ENCODE data around the gene EFHD2. TPM values are rescaled to one million over a fixed set of nuclear protein-coding genes. Genes with fewer than 3 reads are reported as not detected.
A peak's percentile ranks its signal among the peaks of the same experiment; 100 is the strongest.

The EFHD2 gene
- total RNA-seq, 2 donors from 2014 or later, result 69.9 to 281 TPM

- H3K27ac ChIP-seq, result no peak overlapping the region
- WGBS, result 73% methylated on average over 5 of the region's 5 CpGs
- intact Hi-C loops (cut with DNase I), result no loop called here
- no peaks in the 10 kb centered on the region for H3K27me3 ChIP-seq (replicated peaks; ENCODE audit: insufficient read depth)
- DNase-seq (ENCODE audit: low spot score), result no peak
- no peak overlapping the region for H3K4me3 ChIP-seq
- no peaks in the 10 kb centered on the region for H3K9me3 ChIP-seq
- TF ChIP-seq POLR2A (IDR thresholded peaks at IDR 0.05), result no peak
- no peak for TF ChIP-seq POLR2AphosphoS5 (IDR thresholded peaks at IDR 0.05)
- TF ChIP-seq CTCF (IDR thresholded peaks at IDR 0.05), result peak in 2 of 4 experiments; percentile 5 to 50
- H3K36me3 ChIP-seq, result no peaks in the 10 kb centered on the region
- H3K4me1 ChIP-seq (replicated peaks), result no peaks in the 10 kb centered on the region
Observed at GRCh38 chr1:15364740-15365139, 44.9 kb upstream of the EFHD2 start.

GRCh38 chr1:15368888-15369287, 40.8 kb upstream of the EFHD2 start:
- intact Hi-C loops (cut with DNase I), result no loop called here
- no peak for DNase-seq (ENCODE audit: low spot score)
- no peak overlapping the region for H3K4me3 ChIP-seq
- no peaks in the 10 kb centered on the region for H3K36me3 ChIP-seq
- H3K27ac ChIP-seq, result no peak overlapping the region
- peaks cover 6% of the 10 kb centered on the region for H3K4me1 ChIP-seq (replicated peaks)
- TF ChIP-seq CTCF (IDR thresholded peaks at IDR 0.05), result no peak
- TF ChIP-seq POLR2AphosphoS5 (IDR thresholded peaks at IDR 0.05), result no peak
- TF ChIP-seq POLR2A (IDR thresholded peaks at IDR 0.05), result no peak
- no peaks in the 10 kb centered on the region for H3K27me3 ChIP-seq (replicated peaks; ENCODE audit: insufficient read depth)
- WGBS, result 92% methylated on average over 1 of the region's 1 CpG
- H3K9me3 ChIP-seq, result no peaks in the 10 kb centered on the region

- 64% methylated on average over 4 of the region's 4 CpGs for WGBS
- H3K4me1 ChIP-seq (replicated peaks), result peaks cover 6% of the 10 kb centered on the region
- H3K27ac ChIP-seq, result no peak overlapping the region
- TF ChIP-seq POLR2AphosphoS5 (IDR thresholded peaks at IDR 0.05) (no peak), POLR2A (IDR thresholded peaks at IDR 0.05) (no peak), CTCF (IDR thresholded peaks at IDR 0.05) (no peak)
- H3K4me3 ChIP-seq, result no peak overlapping the region
- no peak for DNase-seq (ENCODE audit: low spot score)
- intact Hi-C loops (cut with DNase I), result no loop called here
- H3K9me3 ChIP-seq, result no peaks in the 10 kb centered on the region
- H3K36me3 ChIP-seq, result no peaks in the 10 kb centered on the region
- H3K27me3 ChIP-seq (replicated peaks; ENCODE audit: insufficient read depth), result no peaks in the 10 kb centered on the region
Observed at GRCh38 chr1:15370268-15370667, 39.4 kb upstream of the EFHD2 start.

GRCh38 chr1:15370781-15371520, 38.7 kb upstream of the EFHD2 start:
- Histone ChIP-seq H3K36me3 (no peaks in the 10 kb centered on the region), H3K9me3 (no peaks in the 10 kb centered on the region), H3K4me3 (no peak overlapping the region), H3K27me3 (replicated peaks; ENCODE audit: insufficient read depth) (no peaks in the 10 kb centered on the region), H3K27ac (peak overlapping the region in 1 of 2 donors; percentile 42), H3K4me1 (replicated peaks) (peaks cover 6% of the 10 kb centered on the region)
- WGBS, result 7% methylated on average over 13 of the region's 16 CpGs
- DNase-seq (ENCODE audit: low spot score), result no peak
- TF ChIP-seq POLR2A (IDR thresholded peaks at IDR 0.05), result no peak
- TF ChIP-seq POLR2AphosphoS5 (IDR thresholded peaks at IDR 0.05), result peak; percentile 5
- intact Hi-C loops (cut with DNase I), result no loop called here

- intact Hi-C loops (cut with DNase I), result no loop called here
- WGBS, result 57% methylated on average over 21 of the region's 21 CpGs
- Histone ChIP-seq H3K36me3 (no peaks in the 10 kb centered on the region), H3K4me1 (replicated peaks) (peaks cover 6% of the 10 kb centered on the region), H3K9me3 (no peaks in the 10 kb centered on the region), H3K27ac (peak overlapping the region in 1 of 2 donors; percentile 42), H3K4me3 (no peak overlapping the region), H3K27me3 (replicated peaks; ENCODE audit: insufficient read depth) (no peaks in the 10 kb centered on the region)
- TF ChIP-seq CTCF (IDR thresholded peaks at IDR 0.05) (no peak), POLR2AphosphoS5 (IDR thresholded peaks at IDR 0.05) (no peak), POLR2A (IDR thresholded peaks at IDR 0.05) (no peak)
- DNase-seq (ENCODE audit: low spot score), result no peak
Observed at GRCh38 chr1:15371610-15372545, 37.8 kb upstream of the EFHD2 start.

Data from prostate gland (tissue), 2 donors.